DLD1 (cell line): ENCODE results near the gene SLC22A23.

ENCODE experiments used
- in situ Hi-C: cut with HindIII; loops from 2 replicates; pipeline ENCODE4 v1.10.0; 2017; ENCODE audit warnings: low sequenced_read_pairs

The SLC22A23 gene

GRCh38 chr6:3447005-3447404 is 9.8 kb downstream of the SLC22A23 start:
- in situ Hi-C loops, result no loop called here

GRCh38 chr6:3446184-3446583 is 10.7 kb downstream of the SLC22A23 start:
- in situ Hi-C loops, result no loop called here

GRCh38 chr6:3444276-3445088 is 12.4 kb downstream of the SLC22A23 start:
- in situ Hi-C loops, result no loop called here

GRCh38 chr6:3443221-3443515 is 13.7 kb downstream of the SLC22A23 start:
- in situ Hi-C loops, result no loop called here

- in situ Hi-C loops, result no loop called here
Observed at GRCh38 chr6:3442431-3443220, 14.2 kb downstream of the SLC22A23 start.

- in situ Hi-C loops, result no loop called here
Observed at GRCh38 chr6:3440911-3441310, 15.9 kb downstream of the SLC22A23 start.

- in situ Hi-C loops, result no loop called here
Observed at GRCh38 chr6:3439961-3440360, 16.9 kb downstream of the SLC22A23 start.

GRCh38 chr6:3438190-3439167 is 18.4 kb downstream of the SLC22A23 start:
- in situ Hi-C loops, result no loop called here

- in situ Hi-C loops, result no loop called here
Observed at GRCh38 chr6:3433005-3433404, 23.8 kb downstream of the SLC22A23 start.

GRCh38 chr6:3432416-3432815 is 24.4 kb downstream of the SLC22A23 start:
- in situ Hi-C loops, result no loop called here

GRCh38 chr6:3431994-3432393 is 24.9 kb downstream of the SLC22A23 start:
- in situ Hi-C loops, result no loop called here

GRCh38 chr6:3429211-3429610 is 27.6 kb downstream of the SLC22A23 start:
- in situ Hi-C loops, result no loop called here

- in situ Hi-C loops, result no loop called here
Observed at GRCh38 chr6:3428700-3429099, 28.1 kb downstream of the SLC22A23 start.

GRCh38 chr6:3428247-3428646 is 28.6 kb downstream of the SLC22A23 start:
- in situ Hi-C loops, result no loop called here

- in situ Hi-C loops, result no loop called here
Observed at GRCh38 chr6:3427687-3428085, 29.2 kb downstream of the SLC22A23 start.

GRCh38 chr6:3426927-3427686 is 29.7 kb downstream of the SLC22A23 start:
- in situ Hi-C loops, result no loop called here

GRCh38 chr6:3426091-3426926 is 30.5 kb downstream of the SLC22A23 start:
- in situ Hi-C loops, result no loop called here

- in situ Hi-C loops, result no loop called here
Observed at GRCh38 chr6:3425574-3425973, 31.3 kb downstream of the SLC22A23 start.

GRCh38 chr6:3424185-3424927 is 32.5 kb downstream of the SLC22A23 start:
- in situ Hi-C loops, result no loop called here
